ENCODE measurements around the gene CNOT1. TPM values are rescaled to one million over a fixed set of nuclear protein-coding genes. Genes with fewer than 3 reads are reported as not detected.
A peak's percentile ranks its signal among the peaks of the same experiment; 100 is the strongest.

The CNOT1 gene
- total RNA-seq, 1 experiment from 2014 or later = 112 TPM

- DNase-seq (ENCODE audit: low read depth) = no peak
These were observed 111.3 kb downstream of the CNOT1 start for GRCh38 chr16:58518083-58518979.

GRCh38 chr16:58516768-58517107, 112.9 kb downstream of the CNOT1 start:
- DNase-seq (ENCODE audit: low read depth) = no peak

DNA sequence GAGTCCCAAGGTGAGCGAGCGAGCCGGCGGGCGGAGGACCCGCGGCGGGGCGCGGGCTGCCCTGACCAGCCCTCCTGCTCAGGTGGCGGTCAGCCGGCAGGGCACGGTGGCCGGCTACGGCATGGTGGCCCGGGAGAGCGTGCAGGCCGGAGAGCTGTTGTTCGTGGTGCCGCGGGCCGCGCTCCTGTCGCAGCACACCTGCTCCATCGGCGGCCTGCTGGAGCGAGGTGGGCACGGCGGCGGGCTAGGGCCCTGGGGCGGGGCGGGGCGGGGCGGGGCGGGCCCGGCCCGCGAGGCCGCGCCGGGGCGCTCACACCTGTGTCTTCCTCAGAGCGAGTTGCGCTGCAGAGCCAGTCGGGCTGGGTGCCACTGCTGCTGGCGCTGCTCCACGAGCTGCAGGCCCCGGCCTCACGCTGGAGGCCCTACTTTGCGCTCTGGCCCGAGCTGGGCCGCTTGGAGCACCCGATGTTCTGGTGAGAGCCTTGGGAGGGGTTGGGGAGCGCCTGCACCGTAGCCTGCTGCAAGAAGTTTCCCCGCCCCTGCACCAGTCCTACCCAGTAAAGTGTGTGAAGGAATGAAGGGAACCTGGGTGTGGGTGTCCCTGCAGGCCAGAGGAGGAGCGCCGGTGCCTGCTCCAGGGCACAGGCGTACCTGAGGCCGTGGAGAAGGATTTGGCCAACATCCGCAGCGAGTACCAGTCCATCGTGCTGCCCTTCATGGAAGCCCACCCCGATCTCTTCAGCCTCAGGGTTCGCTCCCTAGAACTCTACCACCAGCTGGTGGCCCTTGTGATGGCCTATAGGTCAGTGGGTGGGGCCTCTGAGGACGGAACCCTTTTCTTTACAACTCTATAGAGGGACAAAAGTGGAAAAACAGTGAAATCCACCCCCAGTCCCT, 113.5 kb downstream of the CNOT1 start:
- no peak for DNase-seq (ENCODE audit: low read depth)

GRCh38 chr16:58515125-58515870, 114.3 kb downstream of the CNOT1 start, which contains the start of gene SETD6:
SETD6 (plus strand) TSS chr16:58515517; CDS start chr16:58515538, 21 bp downstream.
- DNase-seq (ENCODE audit: low read depth) = peak; percentile 86

GRCh38 chr16:58513874-58514273, 115.8 kb downstream of the CNOT1 start:
- DNase-seq (ENCODE audit: low read depth) = no peak

DNA sequence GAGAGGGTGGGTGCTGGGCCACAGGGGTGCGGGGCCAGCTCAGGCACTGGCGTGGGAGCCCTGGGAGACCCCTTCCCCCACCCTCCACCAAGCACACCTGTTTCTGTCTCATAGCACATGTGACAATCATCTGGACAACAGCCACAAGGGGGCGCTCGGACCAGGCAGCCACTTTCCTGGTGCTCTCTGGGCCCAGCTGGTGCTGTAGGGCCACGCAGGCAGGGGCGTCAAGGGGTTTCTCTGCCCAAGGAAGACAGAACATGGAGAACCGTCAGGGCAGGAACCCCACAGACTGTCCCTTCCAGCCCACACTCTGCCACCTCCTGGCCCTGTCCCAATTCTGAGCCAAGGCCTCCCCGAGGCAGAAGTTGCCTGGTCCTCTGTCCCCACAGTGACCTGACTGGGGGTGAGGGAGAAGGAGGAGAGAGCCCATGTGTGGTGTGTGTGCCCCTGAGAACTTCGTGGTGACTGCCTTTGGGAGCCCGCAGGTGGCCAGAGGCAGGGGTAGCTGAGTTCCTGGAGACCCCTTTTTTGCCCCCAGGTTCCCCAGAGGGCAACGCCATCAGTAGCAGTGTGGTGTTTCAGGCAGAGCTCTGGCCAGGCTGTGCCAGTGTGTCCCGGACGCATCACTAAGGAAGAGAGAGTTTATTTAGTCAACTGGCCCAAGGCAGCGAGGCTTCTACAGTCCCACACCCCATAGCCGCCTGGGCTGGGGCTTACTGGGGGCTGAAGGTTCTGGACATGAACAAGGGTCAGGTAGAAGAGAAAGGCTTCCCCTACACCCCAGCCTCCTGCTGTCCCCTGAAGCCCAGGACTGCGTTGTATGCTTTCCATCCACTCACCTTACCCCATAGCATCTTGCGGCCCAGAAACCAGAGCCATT, 117.5 kb downstream of the CNOT1 start:
- peak; percentile 54 for DNase-seq (ENCODE audit: low read depth)

DNA sequence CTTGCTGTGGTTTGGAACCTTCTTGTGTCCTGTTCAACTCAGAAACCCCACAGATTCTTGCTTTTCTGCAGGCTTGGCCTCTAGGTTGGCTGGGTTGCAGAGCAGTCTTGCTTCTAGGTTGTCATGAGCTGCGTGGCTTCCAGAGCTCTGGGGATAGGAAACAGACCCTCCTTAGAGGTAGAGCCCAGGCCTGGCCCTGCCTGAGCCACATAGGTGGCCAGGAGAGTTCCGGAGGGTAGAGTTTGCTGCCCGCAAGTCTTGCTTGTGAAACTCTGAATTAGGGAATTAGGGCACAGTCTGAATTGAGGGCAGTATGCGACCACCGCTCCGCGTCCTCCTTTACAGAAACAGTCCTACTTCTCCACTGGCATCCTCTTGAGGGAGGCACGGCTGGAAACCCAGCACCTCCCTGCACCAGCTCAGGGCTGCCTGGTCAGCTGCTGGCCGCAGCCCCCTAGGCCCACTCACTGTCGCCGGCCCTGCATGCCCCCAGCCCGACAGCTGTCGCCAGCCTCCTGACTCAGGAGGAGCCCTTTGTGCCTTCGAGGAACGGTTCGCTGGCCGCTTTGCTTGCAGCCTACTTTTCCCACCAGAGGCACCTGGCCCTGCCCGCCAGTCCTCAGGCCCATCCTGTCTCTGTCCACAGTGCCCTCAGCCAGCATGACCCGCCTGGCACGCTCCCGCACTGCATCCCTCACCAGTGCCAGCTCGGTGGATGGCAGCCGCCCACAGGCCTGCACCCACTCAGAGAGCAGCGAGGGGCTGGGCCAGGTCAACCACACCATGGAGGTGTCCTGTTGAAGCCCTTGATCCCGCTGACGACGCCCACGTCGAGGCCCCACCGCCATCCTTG, 118.6 kb downstream of the CNOT1 start:
- no peak for DNase-seq (ENCODE audit: low read depth)

- DNase-seq (ENCODE audit: low read depth) = no peak
These were observed 119.4 kb downstream of the CNOT1 start for GRCh38 chr16:58510097-58510775.

GRCh38 chr16:58509256-58510096, 120.2 kb downstream of the CNOT1 start:
- no peak for DNase-seq (ENCODE audit: low read depth)

GRCh38 chr16:58508671-58509251, 120.9 kb downstream of the CNOT1 start:
- no peak for DNase-seq (ENCODE audit: low read depth)

- no peak for DNase-seq (ENCODE audit: low read depth)
These were observed 121.5 kb downstream of the CNOT1 start for GRCh38 chr16:58507963-58508670.

DNA sequence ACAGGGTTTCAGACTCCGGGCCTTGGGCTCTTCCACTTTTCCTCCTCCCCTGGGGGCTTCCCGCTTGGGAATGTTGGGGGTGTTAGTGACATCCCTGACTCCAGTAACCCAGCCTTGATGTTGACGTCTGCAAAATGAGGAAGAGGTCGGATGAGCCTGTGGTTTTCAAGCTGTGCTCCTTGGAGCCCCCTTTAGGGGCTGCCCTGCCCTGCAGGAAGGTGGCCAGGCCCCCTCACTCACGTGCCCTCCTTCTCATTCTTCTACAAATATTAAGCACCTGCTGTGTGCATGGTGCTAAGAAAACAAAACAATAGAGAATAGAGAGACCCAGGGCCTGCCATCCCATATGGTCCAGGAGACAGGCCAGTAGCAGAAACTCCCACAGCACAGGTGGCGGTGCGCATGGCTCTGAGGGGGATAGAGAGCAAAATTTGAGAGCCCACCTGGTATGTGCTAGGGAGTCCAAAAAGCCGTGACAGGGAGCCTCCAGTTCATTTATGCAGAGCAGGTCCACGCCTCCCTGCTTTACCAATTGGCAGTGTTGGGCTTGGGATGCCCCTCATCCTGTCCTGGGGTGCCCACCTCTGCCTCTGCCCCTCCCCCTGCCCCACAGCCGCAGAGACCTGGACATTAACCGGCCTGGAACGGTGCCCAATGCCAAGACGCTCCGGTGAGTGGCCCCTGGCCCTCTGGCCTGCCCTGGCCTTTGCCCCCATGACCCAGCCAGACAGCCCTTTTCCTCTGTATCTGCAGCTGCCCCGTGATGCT, 122.2 kb downstream of the CNOT1 start:
- DNase-seq (ENCODE audit: low read depth) = no peak

DNA sequence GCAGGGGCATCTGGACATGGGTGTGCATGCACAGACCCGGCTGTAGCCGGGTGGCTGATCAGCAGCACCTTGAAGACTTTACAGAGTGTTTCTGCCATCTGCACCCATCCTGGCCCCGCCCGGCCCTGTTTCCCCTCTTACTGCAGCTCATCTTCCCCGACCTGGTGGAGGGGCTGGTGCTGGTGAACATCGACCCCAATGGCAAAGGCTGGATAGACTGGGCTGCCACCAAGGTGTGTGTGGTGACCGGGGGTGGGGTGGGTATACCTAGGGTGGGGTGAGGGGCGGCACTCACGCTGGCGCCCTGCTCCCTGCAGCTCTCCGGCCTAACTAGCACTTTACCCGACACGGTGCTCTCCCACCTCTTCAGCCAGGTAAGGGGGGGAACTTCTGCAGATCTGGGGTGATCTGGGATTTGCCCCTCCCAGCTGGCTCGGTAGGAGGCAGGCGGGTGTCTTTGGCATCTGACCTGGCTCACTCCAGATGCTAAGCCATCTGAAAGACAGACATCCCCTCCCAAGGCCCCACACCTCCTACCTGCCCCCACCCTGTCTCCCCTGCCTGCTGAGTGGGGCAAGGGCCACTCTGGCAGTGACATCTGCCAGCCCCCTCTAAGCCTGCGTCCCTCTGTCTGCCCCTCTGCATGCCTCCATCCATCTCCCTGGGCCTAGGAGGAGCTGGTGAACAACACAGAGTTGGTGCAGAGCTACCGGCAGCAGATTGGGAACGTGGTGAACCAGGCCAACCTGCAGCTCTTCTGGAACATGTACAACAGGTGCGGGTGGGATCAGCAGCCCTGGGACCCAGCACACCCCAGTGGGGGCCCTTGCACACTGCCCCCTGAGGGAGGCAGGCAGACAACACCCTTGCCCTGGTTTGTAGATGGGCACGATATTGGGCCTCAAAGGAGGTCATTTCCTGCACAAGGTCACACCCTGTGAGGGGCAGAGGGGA, 123.1 kb downstream of the CNOT1 start:
- DNase-seq (ENCODE audit: low read depth) = no peak

DNA sequence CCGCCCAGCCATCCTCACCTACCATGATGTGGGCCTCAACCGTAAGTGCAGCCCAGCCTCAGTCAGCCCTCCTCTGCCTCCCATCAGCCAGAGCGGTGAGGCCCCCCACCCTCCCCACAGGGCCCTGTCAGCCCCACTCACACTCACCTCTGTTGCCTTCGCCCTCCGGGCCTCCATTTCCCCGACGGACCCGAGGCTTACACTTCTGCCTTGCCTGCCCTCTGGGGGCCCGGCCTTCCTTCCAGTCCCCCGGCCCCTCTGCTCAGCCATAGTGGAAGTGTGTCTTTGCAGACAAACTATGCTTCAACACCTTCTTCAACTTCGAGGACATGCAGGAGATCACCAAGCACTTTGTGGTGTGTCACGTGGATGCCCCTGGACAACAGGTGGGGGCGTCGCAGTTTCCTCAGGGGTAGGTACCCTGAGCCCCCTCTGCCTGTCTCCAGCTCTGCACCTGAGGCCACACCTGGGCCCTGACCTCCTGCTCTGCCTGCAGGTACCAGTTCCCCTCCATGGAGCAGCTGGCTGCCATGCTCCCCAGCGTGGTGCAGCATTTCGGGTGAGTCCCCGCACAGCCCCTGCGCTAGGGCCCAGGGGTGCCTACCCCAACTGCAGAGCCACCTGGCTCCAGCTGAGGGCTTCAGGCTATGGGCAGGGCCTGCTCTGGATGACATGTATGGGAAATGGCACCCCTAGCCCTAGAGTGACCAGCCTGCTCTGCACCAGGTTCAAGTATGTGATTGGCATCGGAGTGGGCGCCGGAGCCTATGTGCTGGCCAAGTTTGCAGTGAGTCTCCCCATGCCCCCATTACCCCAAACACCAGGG, 125.5 kb downstream of the CNOT1 start:
- DNase-seq (ENCODE audit: low read depth) = no peak

Data from RPMI7951 (cell line).